GM12872 (cell line): ENCODE measurements around the gene ARHGAP10.

Source experiments
- CTCF ChIP-seq: IDR thresholded peaks from 3 replicates; pipeline ENCODE4 v1.5.1; 2011; ENCODE audit warnings: low read depth, mild to moderate bottlenecking, low read length, moderate library complexity; ENCODE audit not compliant: insufficient read depth

Gene ARHGAP10, protein sequence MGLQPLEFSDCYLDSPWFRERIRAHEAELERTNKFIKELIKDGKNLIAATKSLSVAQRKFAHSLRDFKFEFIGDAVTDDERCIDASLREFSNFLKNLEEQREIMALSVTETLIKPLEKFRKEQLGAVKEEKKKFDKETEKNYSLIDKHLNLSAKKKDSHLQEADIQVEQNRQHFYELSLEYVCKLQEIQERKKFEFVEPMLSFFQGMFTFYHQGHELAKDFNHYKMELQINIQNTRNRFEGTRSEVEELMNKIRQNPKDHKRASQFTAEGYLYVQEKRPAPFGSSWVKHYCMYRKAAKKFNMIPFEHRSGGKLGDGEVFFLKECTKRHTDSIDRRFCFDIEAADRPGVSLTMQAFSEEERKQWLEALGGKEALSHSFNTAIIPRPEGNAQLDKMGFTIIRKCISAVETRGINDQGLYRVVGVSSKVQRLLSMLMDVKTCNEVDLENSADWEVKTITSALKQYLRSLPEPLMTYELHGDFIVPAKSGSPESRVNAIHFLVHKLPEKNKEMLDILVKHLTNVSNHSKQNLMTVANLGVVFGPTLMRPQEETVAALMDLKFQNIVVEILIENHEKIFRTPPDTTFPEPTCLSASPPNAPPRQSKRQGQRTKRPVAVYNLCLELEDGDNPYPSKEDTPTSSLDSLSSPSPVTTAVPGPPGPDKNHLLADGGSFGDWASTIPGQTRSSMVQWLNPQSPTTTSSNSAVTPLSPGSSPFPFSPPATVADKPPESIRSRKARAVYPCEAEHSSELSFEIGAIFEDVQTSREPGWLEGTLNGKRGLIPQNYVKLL

GRCh38 chr4:147731580-147732517 lies at the start of gene ARHGAP10:
Gene ARHGAP10, plus strand, starts transcription at chr4:147732088. Its CDS starts 214 bp downstream, at chr4:147732302.
- TF ChIP-seq CTCF: 0 out of 3 replicates have a peak, but pooled peaks have one; percentile 10

GRCh38 chr4:147682755-147683154 lies 49.1 kb upstream of the ARHGAP10 start:
- TF ChIP-seq CTCF: no peak

DNA sequence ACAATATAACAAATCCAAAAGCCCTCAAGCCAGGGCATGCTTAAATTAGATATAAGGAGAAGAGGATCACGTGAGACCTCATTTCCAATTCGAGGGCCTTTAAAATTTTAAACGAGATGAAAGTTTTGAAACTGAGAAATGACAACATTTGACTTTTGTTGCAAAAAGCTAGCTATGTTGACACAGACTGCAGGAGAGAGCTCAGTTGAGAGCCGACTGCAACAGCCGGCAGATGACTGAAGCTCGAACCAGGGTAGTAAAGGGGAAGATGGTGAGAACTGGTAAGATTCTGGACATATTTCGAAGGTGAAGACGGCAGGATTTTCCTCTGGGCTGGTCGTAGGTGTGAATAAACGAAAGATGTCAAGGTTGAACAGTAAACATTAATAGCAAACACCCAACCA lies 48.7 kb upstream of the ARHGAP10 start:
- no peak for TF ChIP-seq CTCF

DNA sequence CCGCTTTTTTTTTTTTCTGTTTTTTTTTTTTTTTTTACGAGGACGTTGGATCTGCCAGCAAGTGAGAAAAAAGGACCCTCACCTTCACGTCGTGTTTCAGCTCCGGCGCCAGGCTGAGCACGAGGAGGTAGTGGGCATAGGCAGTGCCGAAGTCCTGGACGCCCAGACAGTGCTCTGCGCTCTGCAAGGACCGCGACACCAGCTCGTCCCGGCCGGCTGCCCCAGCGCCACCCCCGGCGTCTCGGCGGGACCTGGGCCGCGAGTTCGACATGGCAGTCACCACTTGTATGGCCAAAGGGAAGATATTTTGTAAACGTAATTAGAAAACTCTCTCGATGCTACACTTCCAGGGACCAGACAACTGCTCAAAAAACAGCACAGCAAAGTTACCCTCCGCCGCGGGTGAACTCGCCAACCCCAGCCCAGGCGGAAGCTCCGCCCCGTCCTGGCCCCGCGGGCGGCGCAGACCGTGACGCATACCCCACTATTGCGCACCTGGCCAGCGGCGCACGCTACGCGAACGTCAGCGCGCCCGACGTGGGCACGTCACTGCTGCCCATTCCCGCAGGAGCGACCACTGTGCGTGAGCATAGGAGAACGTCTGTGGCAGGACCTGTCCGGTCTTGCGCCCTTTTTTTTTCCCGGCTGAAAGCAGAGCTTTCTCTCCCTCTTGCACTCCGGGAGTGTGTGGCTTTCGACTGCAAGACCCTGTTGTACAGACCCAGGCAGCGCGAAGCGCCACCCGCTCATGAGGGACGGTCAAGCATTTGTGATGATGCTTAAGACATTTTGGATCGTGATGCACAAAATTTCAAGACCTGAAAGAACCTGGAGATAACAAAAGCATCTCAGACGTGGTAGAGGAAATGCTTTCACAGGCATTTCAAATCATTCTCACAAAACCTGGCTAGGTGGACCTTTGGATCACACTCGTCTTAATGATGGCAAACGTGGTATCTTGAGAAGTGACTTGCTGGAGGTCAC lies 47.9 kb upstream of the ARHGAP10 start, which contains the start of gene PRMT9:
Gene PRMT9 (minus strand): TSS at position 447 of the 984 bp plus-strand sequence. CDS start 176 bp downstream, at position 271.
- no peak for TF ChIP-seq CTCF

DNA sequence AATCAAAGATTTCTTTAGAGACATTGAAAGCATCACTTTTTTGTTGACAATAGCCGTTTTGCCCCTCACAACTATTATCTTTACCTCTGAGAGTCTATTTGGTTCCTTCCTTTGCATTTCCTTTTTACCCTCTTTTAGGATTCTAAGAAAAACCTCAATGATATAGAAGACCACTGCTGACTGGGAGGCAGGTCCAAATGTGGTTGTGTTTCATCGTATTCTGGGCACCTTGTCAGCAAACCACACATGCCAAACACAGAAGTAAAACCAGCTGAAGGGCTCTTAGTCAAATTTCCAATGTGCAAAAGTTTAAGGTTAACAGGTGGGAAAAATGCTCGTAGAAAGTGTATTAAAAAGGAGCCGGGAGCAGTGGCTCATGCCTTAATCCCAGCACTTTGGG lies 42.8 kb upstream of the ARHGAP10 start:
- TF ChIP-seq CTCF: no peak

DNA sequence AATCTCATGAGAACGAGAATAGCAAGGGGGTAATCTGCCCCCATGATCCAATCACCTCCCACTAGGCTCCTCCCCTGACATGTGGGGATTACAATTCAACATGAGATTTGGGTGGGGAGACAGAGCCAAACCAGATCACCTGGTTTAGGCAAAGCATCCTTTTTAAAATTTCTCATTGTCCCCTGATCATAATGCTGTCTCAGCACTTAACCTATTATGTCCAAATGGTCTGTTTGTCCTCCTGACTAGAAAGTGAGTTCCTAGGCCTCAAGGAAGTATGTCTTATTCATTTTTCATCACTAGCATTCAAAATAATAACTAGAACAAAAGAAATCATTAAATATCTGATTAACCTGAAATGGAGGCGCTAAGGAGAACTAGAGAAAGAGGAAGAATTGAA lies 40.1 kb upstream of the ARHGAP10 start:
- no peak for TF ChIP-seq CTCF
